Measurements from ENCODE around the gene TLN1.

DNA sequence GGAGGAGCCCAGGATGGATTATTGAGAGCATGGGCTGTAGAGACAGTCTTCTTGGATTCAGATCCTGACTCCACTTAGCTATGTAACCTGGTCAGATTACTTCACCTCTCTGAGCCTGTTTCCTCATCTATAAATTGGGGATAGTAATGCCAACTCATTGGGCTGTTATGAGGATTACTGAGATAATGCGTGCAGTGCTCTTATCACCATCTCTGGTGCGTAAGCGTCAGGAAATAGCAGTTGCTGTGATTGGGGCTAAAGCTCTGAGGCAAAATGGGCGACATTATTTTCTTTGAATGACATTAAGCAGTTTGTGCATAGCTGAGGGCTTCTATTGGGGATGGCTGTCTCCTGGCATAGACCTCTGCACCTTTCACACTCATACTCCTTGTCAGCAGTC, 23.1 kb upstream of the TLN1 start:
- TF ChIP-seq, protein P1, sequence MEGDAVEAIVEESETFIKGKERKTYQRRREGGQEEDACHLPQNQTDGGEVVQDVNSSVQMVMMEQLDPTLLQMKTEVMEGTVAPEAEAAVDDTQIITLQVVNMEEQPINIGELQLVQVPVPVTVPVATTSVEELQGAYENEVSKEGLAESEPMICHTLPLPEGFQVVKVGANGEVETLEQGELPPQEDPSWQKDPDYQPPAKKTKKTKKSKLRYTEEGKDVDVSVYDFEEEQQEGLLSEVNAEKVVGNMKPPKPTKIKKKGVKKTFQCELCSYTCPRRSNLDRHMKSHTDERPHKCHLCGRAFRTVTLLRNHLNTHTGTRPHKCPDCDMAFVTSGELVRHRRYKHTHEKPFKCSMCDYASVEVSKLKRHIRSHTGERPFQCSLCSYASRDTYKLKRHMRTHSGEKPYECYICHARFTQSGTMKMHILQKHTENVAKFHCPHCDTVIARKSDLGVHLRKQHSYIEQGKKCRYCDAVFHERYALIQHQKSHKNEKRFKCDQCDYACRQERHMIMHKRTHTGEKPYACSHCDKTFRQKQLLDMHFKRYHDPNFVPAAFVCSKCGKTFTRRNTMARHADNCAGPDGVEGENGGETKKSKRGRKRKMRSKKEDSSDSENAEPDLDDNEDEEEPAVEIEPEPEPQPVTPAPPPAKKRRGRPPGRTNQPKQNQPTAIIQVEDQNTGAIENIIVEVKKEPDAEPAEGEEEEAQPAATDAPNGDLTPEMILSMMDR (conservative IDR thresholded peaks at IDR 0.05; ENCODE audit: low read length), result no peak
- TF ChIP-seq EZH2phosphoT487 (IDR thresholded peaks at IDR 0.05; ENCODE audit: borderline replicate concordance, low read depth, low read length), result no peak

Measured in OCI-LY7 (cell line).